ENCODE data around the gene PREX1.

PREX1 gene

DNA sequence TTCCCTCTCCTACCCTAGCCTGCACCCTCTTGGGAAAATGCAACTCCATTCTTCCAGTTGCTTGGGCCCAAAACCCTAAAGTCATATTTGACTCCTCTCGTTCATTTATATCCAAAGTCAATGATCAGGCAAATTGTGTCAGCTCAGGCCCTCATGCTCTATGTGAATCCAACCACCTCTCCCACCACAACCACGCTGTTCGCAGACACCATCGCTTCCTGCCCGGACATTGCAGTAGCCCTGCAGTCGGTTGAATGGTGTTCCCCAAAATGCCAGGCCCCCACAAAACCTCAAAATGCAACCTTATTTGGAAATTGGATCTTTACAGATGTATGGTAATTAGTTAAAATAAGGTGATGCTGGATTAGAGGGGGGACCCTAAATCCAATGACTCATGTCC lies 98.3 kb downstream of the PREX1 start:
- DNase-seq = no peak

DNA sequence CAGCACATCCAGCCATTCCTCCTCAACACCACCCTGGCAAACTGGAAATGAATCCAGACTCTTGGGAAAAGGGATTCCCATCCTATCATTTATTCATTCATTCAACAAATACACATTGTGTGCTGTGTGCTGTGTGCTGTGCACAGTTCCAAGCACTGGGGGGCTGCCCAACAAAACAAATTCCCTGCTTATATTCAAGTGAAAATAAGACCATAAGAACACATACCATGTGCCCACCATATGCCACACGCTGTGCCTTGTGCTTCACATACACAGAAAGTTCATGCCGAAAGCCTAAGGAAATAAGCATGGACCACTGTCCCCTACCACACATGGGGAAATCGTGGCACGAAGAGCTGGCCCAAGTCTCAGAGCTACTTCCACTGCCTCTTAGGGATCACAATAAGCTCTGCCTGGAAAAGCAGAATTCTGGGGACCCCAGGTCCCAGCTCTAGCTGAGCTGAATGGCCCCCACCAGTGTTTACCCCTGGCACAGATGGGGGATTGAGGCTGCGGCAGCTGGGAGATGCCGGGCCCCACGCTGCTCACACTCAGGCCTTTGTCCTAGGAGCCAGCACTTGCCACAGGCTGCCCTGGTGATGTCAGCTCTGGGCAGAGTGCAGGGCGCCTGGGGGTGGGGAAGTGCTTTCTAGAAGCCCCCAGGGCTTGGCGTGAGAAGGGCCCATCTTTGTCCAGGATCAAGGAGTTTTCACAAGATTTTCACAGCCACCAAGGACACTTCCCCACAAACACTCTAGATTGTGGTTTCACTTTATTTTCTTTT lies 99.6 kb downstream of the PREX1 start:
- no peak for DNase-seq

DNA sequence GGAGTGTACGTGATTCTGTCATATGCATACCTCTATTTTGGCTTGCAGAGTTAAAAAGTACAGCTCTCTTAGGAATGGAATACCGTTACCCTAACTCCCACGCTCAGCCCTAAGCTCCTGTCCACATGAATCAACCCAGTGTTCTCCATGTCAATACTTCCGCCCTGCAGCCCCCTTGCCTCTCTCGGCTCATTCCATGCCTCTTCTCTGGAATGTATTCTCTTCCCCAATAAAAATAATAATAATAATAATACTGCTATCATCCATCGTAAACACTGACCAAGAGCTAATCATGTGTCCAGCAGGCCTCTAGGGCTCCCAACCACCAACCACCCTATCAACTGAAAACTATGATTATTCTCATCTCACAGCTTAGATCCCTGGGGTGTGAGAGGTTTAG lies 100.6 kb downstream of the PREX1 start:
- no peak for DNase-seq

DNA sequence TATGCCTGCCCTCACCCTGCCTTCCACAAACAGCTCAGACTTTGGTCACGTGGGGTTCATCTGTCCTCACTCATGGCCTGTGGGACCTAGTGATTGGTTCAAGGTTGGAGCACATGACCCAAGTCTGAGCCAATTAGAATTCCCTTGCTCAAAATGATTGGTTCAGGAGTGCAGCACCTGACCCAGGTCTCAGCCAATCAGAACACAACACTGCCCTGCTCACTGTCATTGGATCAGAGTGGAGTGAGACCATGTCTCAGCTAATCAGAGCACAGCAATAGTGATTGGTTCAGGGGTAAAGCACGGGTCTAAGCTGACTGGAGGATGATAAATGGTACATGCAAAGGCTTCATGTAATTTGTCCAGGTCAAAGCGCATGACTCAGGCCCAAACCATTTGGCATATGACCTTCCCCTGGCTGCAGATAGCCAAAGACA lies 102.2 kb downstream of the PREX1 start:
- no peak for DNase-seq

DNA sequence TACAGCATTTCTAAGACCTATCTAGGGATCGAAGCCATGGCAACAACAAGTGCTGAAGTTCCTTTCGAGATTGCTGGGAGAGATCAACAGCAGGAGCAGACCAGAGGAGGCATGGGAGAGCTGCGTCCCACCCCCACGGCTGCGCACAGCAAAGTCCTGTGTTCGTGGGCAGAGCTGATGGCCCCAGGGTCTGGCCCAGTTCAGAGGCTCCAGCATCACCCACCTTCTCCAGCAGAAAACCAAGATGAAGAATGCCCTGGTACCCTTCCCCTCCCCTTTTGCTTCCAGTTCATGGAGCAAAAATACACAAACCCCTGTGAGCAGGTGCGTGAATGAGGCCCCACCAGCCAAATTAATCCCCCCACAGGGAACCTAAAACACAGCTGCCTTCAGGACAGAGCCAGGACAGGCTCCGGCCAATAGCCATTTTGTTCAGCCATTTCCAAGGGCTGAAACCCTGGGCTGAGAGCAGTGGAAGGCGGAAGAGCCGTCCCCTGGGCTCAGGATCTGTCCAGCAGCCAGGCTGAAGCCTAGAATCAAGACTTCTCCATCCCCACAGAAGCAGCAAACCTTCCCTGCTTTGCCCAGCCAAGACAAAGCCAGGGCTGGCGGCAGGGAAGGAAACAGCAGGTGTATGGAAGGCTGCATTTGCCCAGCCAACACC lies 102.8 kb downstream of the PREX1 start:
- no peak for DNase-seq

DNA sequence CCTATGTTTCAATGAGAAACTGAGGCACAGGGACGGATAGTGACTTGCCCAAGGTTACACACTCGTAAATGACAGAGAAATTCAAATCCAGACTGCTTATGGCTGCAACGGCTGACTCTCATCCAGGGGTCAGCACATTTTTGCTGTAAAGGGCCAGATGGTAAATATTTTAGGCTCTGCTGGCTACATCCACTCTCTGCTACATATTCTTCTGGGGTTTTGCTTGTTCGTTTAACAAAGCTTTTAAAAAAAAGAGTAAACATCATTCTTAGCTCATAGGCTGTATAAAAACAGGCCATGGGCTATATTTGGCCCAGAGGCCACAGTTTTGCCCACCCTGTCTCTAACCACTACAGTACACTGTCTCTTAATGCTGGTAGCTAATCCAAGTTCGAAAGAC lies 103.4 kb downstream of the PREX1 start:
- no peak for DNase-seq

DNA sequence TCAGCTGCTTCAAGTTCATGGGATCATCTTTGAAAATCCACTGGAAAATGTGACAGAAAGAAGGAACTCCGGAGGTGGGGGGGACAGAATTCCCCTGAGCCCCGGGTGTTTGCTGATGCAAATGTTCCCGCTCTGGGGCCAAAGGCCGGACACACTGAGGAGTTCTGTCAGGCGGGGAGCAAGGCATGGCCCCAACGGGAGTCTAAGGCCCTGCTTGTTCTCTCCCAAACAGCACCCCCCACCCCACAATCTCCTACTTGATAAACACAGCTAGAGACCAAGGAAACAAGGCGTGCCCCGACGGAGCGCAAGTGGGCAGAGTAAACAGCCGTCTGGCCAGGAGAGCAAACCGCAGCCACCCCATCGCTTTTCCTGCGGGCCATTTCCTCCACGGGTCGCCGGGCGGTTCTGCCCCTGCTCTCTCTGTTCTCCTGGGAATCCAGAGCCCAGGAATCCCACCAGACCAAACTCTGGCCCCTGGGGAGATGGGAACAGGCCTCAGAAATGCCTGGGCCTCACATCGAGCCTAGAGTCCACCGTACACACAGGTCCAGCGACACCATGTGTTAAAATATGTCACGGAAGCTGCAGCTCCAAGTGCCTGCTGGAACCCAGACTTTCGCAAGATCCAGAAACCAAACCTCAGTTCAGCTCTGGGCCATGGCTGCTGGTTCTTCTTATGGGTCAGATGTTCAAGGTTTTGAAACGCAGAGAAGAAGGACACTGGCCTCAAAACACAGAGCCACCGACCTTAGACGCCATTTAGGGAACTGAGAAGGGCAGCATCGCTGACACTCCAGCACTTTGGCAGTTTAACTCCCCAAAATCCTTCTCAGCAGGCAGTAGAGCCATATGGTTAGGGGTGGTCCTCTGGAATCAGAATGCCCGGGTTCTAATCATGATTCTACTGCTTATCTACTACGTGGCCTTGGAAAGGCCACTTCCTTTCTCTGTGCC lies 104.2 kb downstream of the PREX1 start:
- no peak for DNase-seq

DNA sequence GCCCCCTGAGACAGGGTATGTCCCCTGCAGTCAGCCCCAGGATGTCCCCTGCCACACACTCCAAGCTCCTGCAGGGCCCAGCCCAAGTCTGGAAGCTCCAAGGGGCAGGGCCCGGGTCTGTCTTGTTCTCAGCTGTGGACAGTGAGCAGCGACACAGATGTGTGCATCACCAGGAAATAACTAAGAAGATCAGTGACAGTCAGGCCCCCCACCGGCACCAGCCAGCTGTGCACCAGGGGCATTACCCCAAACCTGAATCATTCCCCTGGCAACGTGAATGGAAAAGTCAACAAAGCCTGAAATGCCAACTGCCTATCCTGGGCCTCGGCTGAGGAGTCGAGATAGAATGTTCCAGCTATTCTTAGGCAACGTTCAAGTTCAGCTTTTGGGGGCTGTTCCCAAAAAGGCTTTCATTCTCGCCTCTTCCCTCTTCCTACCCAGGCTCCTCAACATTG lies 105.0 kb downstream of the PREX1 start:
- no peak for DNase-seq

DNA sequence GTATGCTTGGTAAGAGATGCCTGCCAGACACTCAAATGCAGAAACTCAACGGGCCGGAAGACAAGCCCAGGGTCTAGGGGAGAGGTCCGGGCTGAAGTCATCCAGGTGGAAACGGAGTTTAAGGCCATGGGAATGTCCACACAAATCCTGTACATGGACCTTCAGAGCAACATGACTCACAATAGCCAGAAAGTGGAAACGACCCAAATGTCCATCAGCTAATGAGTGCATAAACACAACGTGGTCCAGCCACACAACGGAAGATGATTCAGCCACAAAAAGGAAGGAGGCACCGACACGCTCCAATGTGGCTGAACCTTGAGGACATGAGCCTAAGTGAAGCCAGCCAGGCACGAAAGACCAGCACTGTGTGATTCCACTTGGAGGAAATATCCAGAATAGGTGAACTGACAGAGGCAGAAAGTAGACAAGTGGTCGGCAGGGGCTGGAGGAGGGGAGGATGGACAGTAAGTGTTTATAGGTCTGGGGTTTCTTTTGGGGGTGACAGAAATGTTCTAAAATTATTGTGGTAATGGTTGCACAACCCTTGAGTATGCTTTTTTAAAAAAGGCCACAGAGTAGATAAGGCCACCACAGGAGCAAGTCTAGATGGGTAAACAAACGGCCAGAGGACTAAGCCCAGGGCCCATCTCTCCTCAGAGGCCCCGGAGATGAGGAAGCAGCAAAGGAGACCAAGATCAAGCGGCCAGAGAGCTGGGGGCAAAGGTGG lies 105.6 kb downstream of the PREX1 start:
- no peak for DNase-seq

DNA sequence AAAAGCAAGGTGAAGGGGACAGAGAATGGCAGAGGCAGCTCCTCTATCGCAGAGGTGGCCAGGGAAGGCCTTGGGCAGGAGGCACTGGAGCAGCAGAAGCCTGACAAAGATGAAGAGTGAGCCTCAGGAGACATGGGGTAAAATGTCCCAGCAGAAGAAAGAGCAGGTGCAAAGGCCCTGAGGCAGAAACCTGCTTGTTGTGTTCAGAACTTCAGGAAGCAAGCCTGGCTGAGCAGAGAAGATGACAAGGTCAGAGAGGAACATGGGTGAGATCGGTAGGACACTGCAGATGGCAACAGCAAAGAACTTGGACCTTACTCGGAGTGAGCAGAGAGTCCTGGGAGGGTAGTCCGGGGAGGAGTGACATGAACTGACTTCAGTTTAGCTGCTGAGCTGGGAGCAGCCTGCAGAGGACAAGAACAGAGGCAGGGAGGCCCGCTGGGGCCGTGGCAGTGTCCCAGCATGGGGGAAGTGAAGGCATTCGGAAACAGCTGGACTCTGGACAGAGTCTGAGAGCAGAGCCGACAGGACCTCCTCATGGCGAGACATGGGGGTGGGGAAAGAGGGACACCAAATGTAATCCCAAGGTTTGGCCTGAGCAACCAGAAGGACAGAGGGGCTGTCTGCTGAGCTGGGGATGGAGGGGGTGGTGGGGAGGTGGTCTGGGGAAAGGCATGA lies 106.3 kb downstream of the PREX1 start:
- DNase-seq = no peak

DNA sequence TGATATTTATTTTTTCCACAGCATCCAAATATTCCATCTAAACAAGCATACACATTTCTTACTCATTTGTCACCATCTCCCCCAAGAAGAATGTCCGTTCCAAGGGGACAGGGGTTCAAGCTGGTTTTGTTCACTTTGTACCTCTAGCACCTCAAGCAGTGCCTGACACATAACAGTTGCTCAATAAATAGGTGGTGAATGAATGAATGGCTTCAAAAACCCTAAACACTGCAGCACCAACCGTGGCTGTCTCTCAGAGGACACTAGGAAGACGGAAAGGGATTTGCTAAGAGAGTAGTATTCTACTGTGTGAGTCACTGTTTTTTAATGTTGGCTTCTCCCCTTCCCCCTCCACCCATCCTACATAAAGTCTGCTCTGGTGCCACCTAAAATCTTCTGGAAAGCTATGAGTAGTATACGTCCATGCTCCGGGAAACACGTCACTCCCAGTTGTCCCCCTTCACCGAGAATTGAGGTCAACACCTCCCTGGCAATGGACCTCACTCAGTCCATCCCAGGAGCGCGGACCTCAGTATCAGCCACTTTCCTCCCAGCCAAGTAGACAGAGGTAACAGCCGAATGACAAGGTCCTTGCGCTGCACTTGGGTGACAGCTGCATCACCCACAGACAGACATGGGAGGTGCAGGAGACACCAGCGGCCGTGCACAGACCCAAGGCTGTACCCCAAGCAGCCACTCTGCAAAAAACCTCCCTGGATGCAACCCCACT lies 107.4 kb downstream of the PREX1 start:
- no peak for DNase-seq

DNA sequence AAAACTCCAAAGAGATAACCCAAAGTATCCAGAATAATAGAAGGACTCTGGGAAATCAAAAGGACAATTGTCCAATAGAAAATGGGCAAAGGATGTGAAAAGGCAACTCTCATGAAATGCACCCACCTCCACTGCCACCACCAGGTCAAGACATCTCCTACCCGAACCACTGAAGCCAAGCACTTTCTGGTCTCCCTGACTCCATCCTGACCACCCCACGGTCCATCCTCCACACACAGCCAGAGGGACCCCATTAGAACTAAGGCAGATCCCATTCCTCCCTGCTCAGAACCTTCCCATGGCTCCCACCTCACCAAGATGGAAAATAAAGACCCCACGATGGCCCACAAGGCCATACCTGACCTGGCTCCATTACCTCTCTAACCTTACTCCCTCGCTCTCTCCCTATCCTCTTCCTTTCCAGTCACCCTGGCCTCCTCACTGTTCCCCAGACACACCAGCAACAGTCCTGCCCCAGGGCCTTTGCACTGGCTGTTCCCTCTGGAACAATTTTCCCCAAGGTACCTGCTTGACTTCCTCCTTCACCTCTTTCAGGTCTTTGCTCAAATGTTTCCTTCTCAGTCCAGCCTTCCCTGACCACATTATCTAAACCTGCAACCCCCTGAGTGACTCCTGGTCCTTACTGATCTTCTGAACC lies 108.1 kb downstream of the PREX1 start:
- DNase-seq = no peak

DNA sequence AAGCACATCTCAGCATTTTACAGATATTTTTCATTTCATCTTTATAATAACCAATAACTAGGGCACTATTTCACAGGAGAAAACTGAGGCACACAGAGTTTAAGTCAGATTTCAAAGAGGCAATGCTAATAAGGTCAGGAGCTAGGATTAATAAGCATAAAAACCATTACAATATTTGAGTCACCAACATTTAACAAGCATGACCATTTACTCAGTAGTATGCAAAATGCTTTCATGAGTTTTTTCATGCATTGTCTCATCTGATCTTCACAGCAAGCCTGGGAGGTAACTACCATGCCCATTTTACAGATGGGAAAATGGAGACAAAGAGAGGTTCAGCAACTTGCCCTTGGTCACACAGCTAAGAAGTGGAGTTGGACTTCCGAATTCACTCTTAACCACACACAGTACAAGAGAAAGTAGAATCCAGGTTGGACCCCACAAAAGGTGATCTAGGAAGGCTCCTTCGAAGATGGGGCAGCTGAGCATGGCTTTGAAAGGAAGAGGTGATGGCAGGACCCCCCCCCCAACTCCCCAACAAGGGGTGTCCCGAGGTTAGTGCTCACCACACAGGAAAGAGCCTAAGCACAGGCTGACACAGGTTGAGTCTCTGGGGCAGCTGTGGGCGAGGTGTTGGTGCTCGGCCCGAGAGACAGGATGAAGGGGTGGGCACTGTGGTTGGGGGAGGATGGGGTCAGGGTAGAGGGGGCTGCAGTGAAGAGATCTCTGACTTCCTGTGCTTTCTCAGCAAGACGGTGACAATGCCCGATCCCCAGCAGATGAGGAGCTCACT lies 108.8 kb downstream of the PREX1 start:
- DNase-seq = peak; percentile 19

DNA sequence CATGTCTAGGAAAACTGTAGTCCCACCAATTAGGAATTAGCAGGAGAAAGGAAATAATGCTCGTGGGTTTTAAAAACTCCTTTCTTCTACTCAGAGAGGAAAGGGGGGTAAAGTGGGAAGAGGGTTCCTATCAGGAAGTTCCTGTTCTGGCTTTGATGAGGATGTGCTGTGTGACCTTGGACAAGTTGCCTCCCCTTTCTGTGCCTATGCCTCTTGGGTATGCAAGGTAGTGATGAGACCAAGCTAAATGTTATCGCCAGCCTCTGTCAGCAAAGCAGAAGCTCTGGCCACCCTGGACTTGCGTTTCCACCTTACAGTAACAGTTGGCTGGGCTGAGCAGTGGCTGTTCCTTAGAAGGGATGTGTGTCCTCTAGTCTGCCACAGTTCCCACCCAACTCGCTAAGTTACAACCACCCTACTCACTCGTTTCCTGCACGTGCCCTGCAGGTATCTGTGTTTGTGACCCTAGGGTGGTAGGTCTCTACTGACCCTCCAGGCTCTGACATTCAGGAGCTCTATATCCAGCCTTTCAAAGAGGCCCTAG lies 110.0 kb downstream of the PREX1 start:
- DNase-seq = no peak

DNA sequence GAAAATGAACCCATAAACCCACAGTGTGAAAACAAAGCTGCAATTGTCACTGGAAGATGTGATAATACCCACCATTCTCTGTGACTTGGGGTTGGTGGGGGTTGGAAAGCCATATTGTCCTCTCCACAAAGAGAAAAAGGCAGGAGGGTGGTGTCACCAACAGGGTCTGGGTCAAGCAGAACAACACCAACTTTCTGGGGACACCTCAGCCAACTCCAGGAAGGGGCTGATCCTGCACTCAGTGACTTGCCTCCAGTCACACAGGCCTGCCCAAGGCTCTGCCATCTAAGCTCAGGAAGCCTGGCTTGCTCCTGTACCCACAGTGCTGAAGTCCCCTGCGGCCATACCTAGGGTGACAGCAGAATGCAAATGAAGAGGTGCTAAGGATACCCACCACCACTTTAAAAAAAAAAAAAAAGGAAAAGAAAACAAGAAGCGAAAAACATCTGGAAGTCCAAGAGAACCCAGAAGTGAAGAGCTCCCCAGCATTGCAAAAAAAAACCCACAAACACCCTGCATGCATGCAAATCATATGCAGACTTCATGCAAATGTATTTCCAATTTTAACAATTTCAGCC lies 110.6 kb downstream of the PREX1 start:
- DNase-seq = no peak

DNA sequence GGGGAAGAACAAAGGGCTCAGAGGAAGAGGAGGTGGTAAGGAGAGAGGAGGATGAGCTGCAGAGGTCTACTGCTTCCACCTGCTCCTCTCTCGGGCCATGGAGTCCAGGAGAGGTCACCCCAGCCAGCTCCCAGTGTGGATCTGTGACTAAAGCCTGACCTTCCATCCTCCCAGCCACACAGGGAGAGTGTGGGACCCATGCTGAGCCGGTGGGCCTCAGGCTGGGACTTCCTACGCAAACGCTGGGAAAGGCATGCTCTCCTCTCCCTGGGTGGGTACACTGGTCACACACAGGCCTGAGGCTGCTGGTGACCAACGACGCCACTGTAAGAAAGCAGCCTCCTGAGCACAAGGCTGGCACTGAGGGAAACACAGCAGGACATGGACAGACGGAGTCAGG lies 111.3 kb downstream of the PREX1 start:
- DNase-seq = no peak

DNA sequence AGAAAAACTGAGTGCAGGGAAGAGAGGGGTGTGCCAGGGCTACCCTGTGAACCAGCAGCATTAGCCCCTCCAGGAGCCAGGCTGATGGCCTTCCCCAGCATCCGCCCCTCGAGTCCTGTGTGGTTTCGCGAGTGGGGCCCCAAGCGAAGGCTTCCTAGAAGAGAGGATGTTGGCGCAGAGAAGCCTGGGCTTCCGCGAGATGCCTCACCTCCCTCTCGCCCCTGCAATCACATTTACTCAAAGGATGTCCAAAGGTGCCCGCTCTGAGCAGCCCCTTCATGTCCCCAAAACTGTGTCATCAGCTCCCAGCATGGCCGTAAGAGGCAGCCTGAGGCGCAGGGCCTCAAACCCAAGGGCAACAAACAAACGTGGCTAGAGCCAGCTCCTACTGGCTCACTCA lies 111.7 kb downstream of the PREX1 start:
- peak; percentile 29 for DNase-seq

DNA sequence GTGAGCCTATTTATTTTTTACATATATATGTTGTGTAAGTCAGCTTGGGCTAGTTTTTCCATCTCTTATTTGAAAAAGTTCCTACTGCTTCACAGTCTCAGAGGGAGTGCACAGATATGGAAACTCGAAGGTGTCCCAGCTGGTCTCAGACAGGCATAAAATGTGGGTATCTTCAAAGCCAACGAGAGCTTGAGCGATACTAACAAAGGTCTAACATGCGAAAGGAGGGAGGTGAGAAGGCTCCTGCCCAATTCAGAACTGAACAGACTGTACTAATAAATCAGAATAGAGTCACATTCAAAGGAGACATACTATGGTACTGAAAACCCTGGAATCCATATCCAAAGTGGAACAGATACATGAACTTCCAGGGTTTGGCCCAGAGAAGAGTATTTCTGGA lies 113.0 kb downstream of the PREX1 start:
- DNase-seq = no peak
